Tibial artery (tissue), 4 donors: ENCODE data around the gene NAT8L.
"Not testable (repeated sequence)": the region's sequence is repeated elsewhere in the genome, so short reads cannot be mapped to it uniquely, and the experiment has no call there.

Experiments
- DNase-seq, 2 donors: peaks; one replicate each; pipeline ENCODE4 v3.0.0-alpha.2; 2019
- H3K27ac ChIP-seq, 2 donors: fragments of 200-600 bp; sonication (generic) in 1 of 2; 1 replicate in 1 of 2; 2 replicates in 1 of 2; pipeline ENCODE4 v1.5.1; 2018 to 2019; ENCODE audit warnings: mild to moderate bottlenecking in 1 of 2
- H3K27me3 ChIP-seq, 2 donors: fragments of 200-600 bp; sonication (generic) in 1 of 2; one replicate each; pipeline versions ENCODE4 v1.5.1 to v1.6.0; 2016 to 2019
- H3K36me3 ChIP-seq, 3 donors: fragments of 200-600 bp; sonication (generic) in 2 of 3; one replicate each; pipeline ENCODE4 v1.5.1; 2016 to 2019; ENCODE audit warnings: mild to moderate bottlenecking in 2 of 3
- H3K4me1 ChIP-seq, 4 donors: fragments of 200-600 bp; sonication (generic) in 2 of 4; 1 replicate in 3 of 4; 2 replicates in 1 of 4; pipeline ENCODE4 v1.5.1; 2016 to 2019
- H3K4me3 ChIP-seq, 2 donors: fragments of 200-600 bp; sonication (generic) in 1 of 2; 1 replicate in 1 of 2; 2 replicates in 1 of 2; pipeline ENCODE4 v1.5.1; 2018 to 2019; ENCODE audit warnings: mild to moderate bottlenecking in 2 of 2
- H3K9me3 ChIP-seq, 3 donors: fragments of 200-600 bp; sonication (generic) in 1 of 3; one replicate each; pipeline ENCODE4 v1.5.1; 2016 to 2019
- CTCF ChIP-seq, 2 experiments: fragments of 200-600 bp in 1 of 2; fragments of 450-650 bp in 1 of 2; IDR thresholded peaks; one replicate each; pipeline ENCODE4 v1.5.1; 2017 to 2019; ENCODE audit warnings: antibody characterized with exemption in 2 of 2, mild to moderate bottlenecking in 1 of 2, moderate library complexity in 1 of 2
- intact Hi-C: fragments of 100-400 bp; cut with DNase I; formaldehyde crosslinking; loops from one replicate; pipeline ENCODE4 v1.15.0; 2023; ENCODE audit warnings: low total_unique reads

The NAT8L gene

DNA sequence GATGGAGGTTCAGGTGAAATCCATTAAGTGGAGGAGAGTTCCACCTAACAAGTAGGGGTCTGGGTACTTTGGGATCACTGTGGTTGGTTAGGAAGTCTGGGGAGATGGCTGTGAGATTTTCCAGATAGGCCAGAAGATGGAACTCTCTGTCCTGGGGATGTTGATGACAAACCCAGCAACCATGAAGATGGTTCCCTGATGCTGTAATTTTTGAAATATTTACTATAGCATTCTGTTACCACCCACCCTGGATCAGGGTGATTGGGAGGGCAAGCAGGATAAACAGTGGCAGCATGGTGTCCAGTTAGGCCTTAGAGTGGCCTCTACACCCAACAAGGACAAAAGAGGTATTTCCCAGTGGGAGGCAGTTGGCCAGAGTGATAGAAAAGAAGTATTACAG is 34.4 kb upstream of the NAT8L start:
- Histone ChIP-seq H3K4me3 (no peak overlapping the region), H3K4me1 (no peaks in the 10 kb centered on the region), H3K27me3 (peaks cover 0 to 21% of the 10 kb centered on the region in 2 donors), H3K36me3 (no peaks in the 10 kb centered on the region), H3K27ac (no peak overlapping the region), H3K9me3 (no peaks in the 10 kb centered on the region)
- no peak for TF ChIP-seq CTCF (IDR thresholded peaks at IDR 0.05)
- no peak for DNase-seq
- intact Hi-C loops: no loop called here

GRCh38 chr4:2025817-2026216 is 33.3 kb upstream of the NAT8L start:
- Histone ChIP-seq H3K9me3 (no peaks in the 10 kb centered on the region), H3K27ac (no peak overlapping the region), H3K36me3 (no peaks in the 10 kb centered on the region), H3K4me1 (no peaks in the 10 kb centered on the region), H3K4me3 (no peak overlapping the region), H3K27me3 (peaks cover 0 to 23% of the 10 kb centered on the region in 2 donors)
- no peak for DNase-seq
- TF ChIP-seq CTCF (IDR thresholded peaks at IDR 0.05): no peak
- intact Hi-C loops: no loop called here

DNA sequence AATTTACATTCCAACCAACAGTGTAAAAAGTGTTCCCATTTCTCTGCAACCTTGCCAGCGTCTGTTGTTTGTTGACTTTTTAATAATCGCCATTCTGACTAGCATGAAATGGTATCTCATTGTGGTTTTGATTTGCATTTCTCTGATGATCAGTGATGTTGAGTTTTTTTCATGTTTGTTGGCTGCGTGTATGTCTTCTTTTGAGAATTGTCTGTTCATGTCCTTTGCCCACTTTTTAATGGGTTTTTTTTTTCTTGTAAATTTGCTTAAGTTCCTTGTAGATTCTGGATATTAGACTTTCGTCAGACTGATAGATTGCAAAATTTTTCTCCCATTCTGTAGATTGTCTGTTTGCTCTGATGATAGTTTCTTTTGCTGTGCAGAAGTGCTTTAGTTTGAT is 32.0 kb upstream of the NAT8L start:
- DNase-seq, H3K36me3 ChIP-seq, intact Hi-C loops, H3K4me3 ChIP-seq, H3K9me3 ChIP-seq, H3K27ac ChIP-seq, H3K4me1 ChIP-seq: not testable (repeated sequence)
- peaks cover 0 to 11% of the 10 kb centered on the region in 2 donors for H3K27me3 ChIP-seq

DNA sequence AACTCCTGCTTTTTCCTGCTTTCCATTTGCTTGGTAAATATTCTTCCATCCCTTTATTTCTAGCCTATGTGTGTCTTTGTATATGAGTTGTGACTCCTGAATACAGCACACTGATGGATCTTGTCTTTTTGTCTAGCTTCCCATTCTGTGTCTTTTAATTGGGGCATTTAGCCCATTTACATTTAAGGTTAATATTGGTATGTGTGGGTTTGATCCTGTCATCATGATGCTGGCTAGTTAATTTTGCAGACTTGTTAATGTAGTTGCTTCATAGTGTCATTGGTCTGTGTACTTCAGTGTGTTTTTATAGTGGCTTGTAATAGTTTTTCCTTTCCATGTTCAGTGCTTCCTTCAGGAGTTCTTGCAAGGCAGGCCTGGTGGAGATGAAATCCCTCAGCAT is 28.0 kb upstream of the NAT8L start:
- H3K4me3 ChIP-seq, H3K27ac ChIP-seq, intact Hi-C loops, H3K36me3 ChIP-seq, H3K9me3 ChIP-seq, H3K4me1 ChIP-seq, DNase-seq: not testable (repeated sequence)
- peaks cover 0 to 12% of the 10 kb centered on the region in 2 donors for H3K27me3 ChIP-seq

DNA sequence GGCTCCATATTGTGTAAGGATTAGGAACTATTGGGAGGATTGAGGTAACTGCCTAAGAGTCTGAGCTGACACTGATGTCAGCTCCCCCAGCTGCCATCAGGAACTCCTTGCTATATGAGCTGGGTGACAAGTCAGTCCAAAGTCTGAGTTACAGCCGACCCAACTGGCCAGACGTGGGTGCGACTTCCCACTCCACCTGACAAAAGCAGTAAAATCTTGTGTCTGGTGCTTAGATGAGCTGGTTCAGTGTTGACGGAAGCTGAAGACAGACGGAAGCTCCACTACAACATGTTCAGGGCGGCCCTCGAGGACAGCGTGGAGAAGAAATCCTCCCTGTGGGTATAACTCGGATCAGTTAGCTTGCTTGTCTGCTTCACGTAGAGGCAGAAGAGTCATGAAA is 22.8 kb upstream of the NAT8L start:
- H3K4me1 ChIP-seq: peaks cover 0 to 12% (median 11%) of the 10 kb centered on the region in 4 donors
- H3K27me3 ChIP-seq: peaks cover 0 to 29% of the 10 kb centered on the region in 2 donors
- no peak overlapping the region for H3K27ac ChIP-seq
- H3K36me3 ChIP-seq: no peaks in the 10 kb centered on the region
- H3K9me3 ChIP-seq: no peaks in the 10 kb centered on the region
- DNase-seq: no peak
- intact Hi-C loops: no loop called here
- no peak overlapping the region for H3K4me3 ChIP-seq
- TF ChIP-seq CTCF (IDR thresholded peaks at IDR 0.05): no peak

DNA sequence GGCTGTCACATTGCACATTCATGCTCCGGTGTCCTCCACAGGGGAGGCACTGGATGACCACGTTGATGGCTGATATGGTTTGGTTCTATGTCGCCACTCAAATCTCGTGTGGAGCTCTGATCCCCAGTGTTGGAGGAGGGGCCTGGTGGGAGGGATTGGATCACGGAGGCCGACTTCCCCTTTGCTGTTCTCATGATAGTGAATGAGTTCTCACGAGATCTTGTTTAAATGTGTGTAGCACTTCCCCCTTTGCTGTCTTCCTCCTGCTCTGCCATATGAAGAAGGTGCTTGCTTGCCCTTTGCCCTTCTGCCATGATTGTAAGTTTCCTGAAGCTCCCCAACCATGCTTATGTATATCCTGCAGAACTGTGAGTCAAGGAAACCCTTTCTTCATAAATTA is 22.3 kb upstream of the NAT8L start:
- intact Hi-C loops: no loop called here
- Histone ChIP-seq H3K4me3 (no peak overlapping the region), H3K27ac (no peak overlapping the region), H3K27me3 (peaks cover 0 to 34% of the 10 kb centered on the region in 2 donors), H3K4me1 (peaks cover 0 to 17% (median 16%) of the 10 kb centered on the region in 4 donors), H3K36me3 (no peaks in the 10 kb centered on the region), H3K9me3 (no peaks in the 10 kb centered on the region)
- no peak for TF ChIP-seq CTCF (IDR thresholded peaks at IDR 0.05)
- DNase-seq: no peak
